A673 (cell line): ENCODE measurements around the gene SPTBN4. TPM values are rescaled to one million over a fixed set of nuclear protein-coding genes. Genes with fewer than 3 reads are reported as not detected.
"Not testable (repeated sequence)": the region's sequence is repeated elsewhere in the genome, so short reads cannot be mapped to it uniquely, and the experiment has no call there.

Experiments used
- BruUV-seq: library from RNA; stranded (reverse); fragments of 400-500 nt; replicated peaks from 2 replicates; lab custom pipeline; 2021; lab: Mats Ljungman, UMichigan
- CTCF ChIA-PET: fragments of 300-600 bp; sonication (Branson Sonifier 250); formaldehyde crosslinking; loops from one replicate; lab custom pipeline; 2022; ENCODE audit warnings: antibody characterized with exemption; lab: Charles Lee
- POLR2A ChIA-PET: fragments of 300-600 bp; sonication (Branson Sonifier 250); formaldehyde crosslinking; loops from one replicate; lab custom pipeline; 2022; ENCODE audit warnings: antibody characterized with exemption; ENCODE audit not compliant: low non-redundant PET; lab: Charles Lee
- DNase-seq: peaks from one replicate; pipeline ENCODE4 v3.0.0-alpha.2; 2015; ENCODE audit warnings: low spot score
- H3K27ac ChIP-seq: fragments of 200-600 bp; sonication (generic); 2 replicates; pipeline ENCODE4 v1.5.1; 2016; ENCODE audit warnings: mixed run types, low read depth, mild to moderate bottlenecking, mixed read lengths, antibody characterized with exemption, low read length; ENCODE audit not compliant: poor library complexity, severe bottlenecking
- H3K27me3 ChIP-seq: fragments of 200-600 bp; sonication (generic); replicated peaks from 2 replicates; pipeline ENCODE4 v1.6.1; 2017; ENCODE audit warnings: mixed run types, low read depth, mild to moderate bottlenecking, mixed read lengths, antibody characterized with exemption, low read length; ENCODE audit not compliant: insufficient read depth, poor library complexity
- H3K36me3 ChIP-seq: fragments of 200-600 bp; sonication (generic); 2 replicates; pipeline ENCODE4 v1.6.1; 2016; ENCODE audit warnings: mixed run types, mild to moderate bottlenecking, mixed read lengths, antibody characterized with exemption, low read length; ENCODE audit not compliant: insufficient read depth, poor library complexity, severe bottlenecking
- H3K4me1 ChIP-seq: fragments of 200-600 bp; sonication (generic); 2 replicates; pipeline ENCODE4 v1.6.1; 2017; ENCODE audit warnings: mixed run types, mild to moderate bottlenecking, mixed read lengths, antibody characterized with exemption, low read length; ENCODE audit not compliant: insufficient read depth, poor library complexity, severe bottlenecking
- H3K4me3 ChIP-seq: fragments of 200-600 bp; sonication (generic); 2 replicates; pipeline ENCODE4 v1.5.1; 2016; ENCODE audit warnings: low read depth, mixed run types, mild to moderate bottlenecking, mixed read lengths, low read length; ENCODE audit not compliant: poor library complexity, severe bottlenecking
- H3K9me3 ChIP-seq: fragments of 200-600 bp; sonication (generic); 2 replicates; pipeline ENCODE4 v1.6.1; 2016; ENCODE audit warnings: mixed run types, low read depth, mild to moderate bottlenecking, mixed read lengths, antibody characterized with exemption, low read length; ENCODE audit not compliant: poor library complexity, severe bottlenecking
- EZH2 ChIP-seq: fragments of 200-600 bp; sonication (generic); IDR thresholded peaks from 2 replicates; pipeline ENCODE4 v1.6.1; 2017; ENCODE audit warnings: borderline replicate concordance, low read depth, mild to moderate bottlenecking, mixed read lengths, antibody characterized with exemption, low read length; ENCODE audit not compliant: poor library complexity, severe bottlenecking
- intact Hi-C: fragments of 100-400 bp; cut with micrococcal nuclease; formaldehyde crosslinking; loops from one replicate; pipeline ENCODE4 v1.10.0; 2022; ENCODE audit not compliant: unreplicated experiment
- total RNA-seq: library from RNA; stranded (reverse); gene quantifications from 2 replicates; pipeline ENCODE4 v1.2.3, GENCODE V29; 2021
- TF ChIP-seq, protein P1 (sequence below): fragments of 300-800, 200-600 bp; sonication (generic); conservative IDR thresholded peaks from 2 replicates; pipeline ENCODE4 v1.5.1; 2017; ENCODE audit warnings: low read depth, mild to moderate bottlenecking, antibody characterized with exemption, low read length, moderate library complexity, mixed read lengths

SPTBN4 gene
- total RNA-seq, 1 experiment from 2014 or later = 0.43 TPM

GRCh38 chr19:40461669-40462221 lies 5.1 kb upstream of the SPTBN4 start:
- TF ChIP-seq EZH2 = no peak
- TF ChIP-seq, protein P1, sequence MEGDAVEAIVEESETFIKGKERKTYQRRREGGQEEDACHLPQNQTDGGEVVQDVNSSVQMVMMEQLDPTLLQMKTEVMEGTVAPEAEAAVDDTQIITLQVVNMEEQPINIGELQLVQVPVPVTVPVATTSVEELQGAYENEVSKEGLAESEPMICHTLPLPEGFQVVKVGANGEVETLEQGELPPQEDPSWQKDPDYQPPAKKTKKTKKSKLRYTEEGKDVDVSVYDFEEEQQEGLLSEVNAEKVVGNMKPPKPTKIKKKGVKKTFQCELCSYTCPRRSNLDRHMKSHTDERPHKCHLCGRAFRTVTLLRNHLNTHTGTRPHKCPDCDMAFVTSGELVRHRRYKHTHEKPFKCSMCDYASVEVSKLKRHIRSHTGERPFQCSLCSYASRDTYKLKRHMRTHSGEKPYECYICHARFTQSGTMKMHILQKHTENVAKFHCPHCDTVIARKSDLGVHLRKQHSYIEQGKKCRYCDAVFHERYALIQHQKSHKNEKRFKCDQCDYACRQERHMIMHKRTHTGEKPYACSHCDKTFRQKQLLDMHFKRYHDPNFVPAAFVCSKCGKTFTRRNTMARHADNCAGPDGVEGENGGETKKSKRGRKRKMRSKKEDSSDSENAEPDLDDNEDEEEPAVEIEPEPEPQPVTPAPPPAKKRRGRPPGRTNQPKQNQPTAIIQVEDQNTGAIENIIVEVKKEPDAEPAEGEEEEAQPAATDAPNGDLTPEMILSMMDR = no peak
- peaks cover 22% of the 10 kb centered on the region for H3K4me1 ChIP-seq
- no peak for DNase-seq
- no peaks in the 10 kb centered on the region for H3K27me3 ChIP-seq
- H3K27ac ChIP-seq = no peak overlapping the region
- H3K36me3 ChIP-seq = no peaks in the 10 kb centered on the region
- H3K9me3 ChIP-seq = no peaks in the 10 kb centered on the region
- CTCF ChIA-PET = no interaction called here
- POLR2A ChIA-PET = no interaction called here
- intact Hi-C loops = loop anchor here (10.0 kb wide), 1 partner anchor 133 kb away; no protein-coding TSS in a partner anchor
- BruUV-seq = no TSS peak
- H3K4me3 ChIP-seq = no peak overlapping the region

DNA sequence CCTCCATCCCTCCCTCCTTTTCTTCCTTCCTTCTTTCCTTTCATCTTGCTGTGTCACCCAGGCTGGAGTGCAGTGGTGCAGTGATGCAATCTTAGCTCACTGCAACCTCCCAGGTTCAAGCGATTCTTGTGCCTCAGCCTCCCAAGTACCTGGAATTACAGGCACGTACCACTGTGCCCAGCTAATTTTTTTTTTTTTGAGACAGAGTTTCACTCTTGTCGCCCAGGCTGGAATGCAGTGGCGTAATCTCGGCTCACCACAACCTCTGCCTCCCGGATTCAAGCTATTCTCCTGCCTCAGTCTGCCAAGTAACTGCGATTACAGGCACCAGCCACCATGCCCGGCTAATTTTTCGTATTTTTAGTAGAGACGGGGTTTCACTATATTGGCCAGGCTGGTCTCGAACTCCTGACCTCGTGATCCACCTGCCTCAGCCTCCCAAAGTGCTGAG lies 3.2 kb upstream of the SPTBN4 start:
- intact Hi-C loops = loop anchor here (10.0 kb wide), 1 partner anchor 131 kb away; no protein-coding TSS in a partner anchor
- BruUV-seq, H3K27me3 ChIP-seq, POLR2A ChIA-PET, H3K4me3 ChIP-seq, H3K36me3 ChIP-seq, H3K9me3 ChIP-seq: not testable (repeated sequence)
- Histone ChIP-seq H3K27ac (peak overlapping the region; percentile 64), H3K4me1 (peaks cover 22% of the 10 kb centered on the region)
- DNase-seq = peak; percentile 30
- CTCF ChIA-PET = interaction anchor here (0.6 to 1.8 kb wide), 9 partner anchors 9 to 177 kb away, joined by 3 to 9 read pairs (median 4); no protein-coding TSS in a partner anchor

DNA sequence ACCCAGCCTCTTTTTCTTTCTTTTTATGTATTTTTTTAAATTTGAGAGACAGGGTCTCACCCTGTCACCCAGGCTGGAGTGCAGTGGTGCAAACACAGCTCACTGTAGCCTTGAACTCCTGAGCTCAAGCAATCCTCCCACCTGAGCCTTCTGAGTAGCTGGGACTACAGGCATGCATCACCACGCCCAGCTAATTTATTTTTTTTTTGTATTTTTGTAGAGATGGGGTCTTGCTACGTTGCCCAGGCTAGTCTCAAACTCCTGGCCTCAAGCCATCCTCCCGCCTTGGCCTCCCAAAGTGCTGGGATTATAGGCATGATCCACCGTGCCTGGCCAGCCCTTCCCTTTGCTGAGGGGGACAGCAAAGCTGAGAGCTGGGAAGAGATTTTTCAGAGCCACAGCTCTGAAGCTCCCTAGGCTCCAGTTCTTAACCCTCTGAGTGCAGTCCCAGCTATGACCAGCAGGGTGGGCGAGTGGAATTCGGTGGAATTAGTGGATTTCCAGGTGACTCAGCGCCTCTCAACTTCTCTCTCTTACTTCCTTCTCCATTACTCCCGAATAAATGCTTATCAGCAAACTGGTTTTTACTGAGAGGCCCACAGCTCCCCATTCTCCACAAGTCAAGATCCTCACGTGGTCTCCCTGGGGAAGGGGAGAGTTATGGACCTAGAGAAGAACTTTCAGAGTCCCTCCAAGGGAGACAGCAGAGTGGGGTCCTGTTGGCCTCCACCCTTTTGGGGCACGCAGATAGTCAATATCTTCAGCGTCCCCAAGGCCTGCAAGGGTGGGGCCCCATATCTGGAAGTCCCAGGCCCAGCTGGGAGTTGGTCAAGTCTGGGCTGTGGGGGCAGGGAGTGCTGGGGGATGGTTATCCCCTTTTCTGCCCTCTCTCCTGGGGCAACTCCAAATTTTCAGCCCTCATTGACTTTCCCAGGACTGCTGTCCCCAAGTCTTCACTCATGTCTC lies 2.5 kb upstream of the SPTBN4 start:
- intact Hi-C loops = loop anchor here (1.0 to 10.0 kb wide), 2 partner anchors 20 to 130 kb away; partner anchors contain the start of gene SERTAD3
- Histone ChIP-seq H3K9me3 (no peaks in the 10 kb centered on the region), H3K4me1 (peaks cover 22% of the 10 kb centered on the region), H3K27me3 (no peaks in the 10 kb centered on the region), H3K4me3 (peak overlapping the region; percentile 73), H3K36me3 (no peaks in the 10 kb centered on the region), H3K27ac (peak overlapping the region; percentile 64)
- no peak for TF ChIP-seq EZH2
- TF ChIP-seq, protein P1 = peak; percentile 80
- DNase-seq = peak; percentile 94
- BruUV-seq = no TSS peak
- POLR2A ChIA-PET = interaction anchor here (0.8 kb wide), 1 partner anchor 160 kb away, joined by 4 read pairs; no protein-coding TSS in a partner anchor
- CTCF ChIA-PET = interaction anchor here (0.6 to 1.8 kb wide), 10 partner anchors 10 to 362 kb away, joined by 3 to 9 read pairs (median 4); no protein-coding TSS in a partner anchor
